Cardiac muscle cell (in vitro differentiated cells and primary cell): ENCODE data around the gene SNX25. TPM values are rescaled to one million over a fixed set of nuclear protein-coding genes. Genes with fewer than 3 reads are reported as not detected.
"Not testable (repeated sequence)": the region's sequence is repeated elsewhere in the genome, so short reads cannot be mapped to it uniquely, and the experiment has no call there.

Experiments used
- DNase-seq, 2 donors: peaks; one replicate each; pipeline versions ENCODE4 v3.0.0 to v3.0.0-alpha.2; 2010 to 2017; ENCODE audit warnings: low read depth in 1 of 2, low spot score in 1 of 2
- H3K27ac ChIP-seq: fragments of 200-600 bp; sonication (generic); 2 replicates; pipeline ENCODE4 v1.5.1; 2016
- H3K27me3 ChIP-seq: fragments of 200-600 bp; sonication (generic); 2 replicates; pipeline ENCODE4 v1.6.0; 2016; ENCODE audit warnings: control low read depth
- H3K36me3 ChIP-seq: fragments of 200-600 bp; sonication (generic); 2 replicates; pipeline ENCODE4 v1.5.1; 2016; ENCODE audit warnings: control low read depth
- H3K4me1 ChIP-seq: fragments of 200-600 bp; sonication (generic); 2 replicates; pipeline ENCODE4 v1.8.1; 2017; ENCODE audit warnings: low read depth, mild to moderate bottlenecking, mixed run types
- H3K4me3 ChIP-seq: fragments of 200-600 bp; sonication (generic); 2 replicates; pipeline ENCODE4 v1.5.1; 2016; ENCODE audit warnings: mild to moderate bottlenecking
- H3K9me3 ChIP-seq: fragments of 200-600 bp; sonication (generic); 2 replicates; pipeline ENCODE4 v1.5.1; 2017; ENCODE audit warnings: low read depth, mild to moderate bottlenecking, control low read depth
- polyA plus RNA-seq: library from polyadenylated mRNA; unstranded; fragments of >200 nt; fragmentation: Nextera tagmentation; extraction: Ambion mirVana; gene quantifications from 2 replicates; pipeline ENCODE4 v1.2.1, GENCODE V29; 2016
- total RNA-seq: library from RNA; depleted of rRNA; stranded (reverse); fragments of >200 nt; gene quantifications from 2 replicates; pipeline ENCODE4 v1.2.3, GENCODE V29; 2016
- TF ChIP-seq, protein P1 (sequence below): IDR thresholded peaks from 2 replicates; pipeline ENCODE4 v1.5.1; 2012; ENCODE audit warnings: low read depth, mild to moderate bottlenecking, low read length

Gene SNX25
- total and polyA plus RNA-seq, 2 experiments from 2014 or later, result 19.7 to 20.9 TPM

DNA sequence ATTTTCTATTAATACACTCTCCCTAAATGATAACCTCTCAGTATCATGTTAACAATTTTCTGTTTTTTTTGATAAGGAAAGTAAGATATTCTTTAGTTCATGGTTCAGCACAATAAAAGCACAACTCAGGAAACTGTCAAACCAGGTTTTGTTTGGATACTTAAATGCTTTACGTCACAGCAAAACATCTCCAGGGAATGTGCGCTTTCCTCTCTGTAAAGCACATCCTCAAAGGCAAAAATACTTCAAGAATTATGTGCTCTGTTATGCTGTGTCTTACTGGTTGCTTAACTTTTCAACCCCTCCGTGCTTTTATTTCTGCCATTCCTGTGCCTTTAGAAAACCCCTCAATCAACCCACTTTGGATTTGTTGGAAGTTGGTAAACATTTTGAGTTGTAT lies 27.8 kb downstream of the SNX25 start:
- Histone ChIP-seq H3K4me1 (peaks cover 2% of the 10 kb centered on the region), H3K36me3 (no peaks in the 10 kb centered on the region), H3K4me3 (no peak overlapping the region), H3K27me3 (no peaks in the 10 kb centered on the region), H3K9me3 (no peaks in the 10 kb centered on the region), H3K27ac (no peak overlapping the region)
- DNase-seq, result peak in 1 of 2 donors; percentile 43
- TF ChIP-seq, protein P1, sequence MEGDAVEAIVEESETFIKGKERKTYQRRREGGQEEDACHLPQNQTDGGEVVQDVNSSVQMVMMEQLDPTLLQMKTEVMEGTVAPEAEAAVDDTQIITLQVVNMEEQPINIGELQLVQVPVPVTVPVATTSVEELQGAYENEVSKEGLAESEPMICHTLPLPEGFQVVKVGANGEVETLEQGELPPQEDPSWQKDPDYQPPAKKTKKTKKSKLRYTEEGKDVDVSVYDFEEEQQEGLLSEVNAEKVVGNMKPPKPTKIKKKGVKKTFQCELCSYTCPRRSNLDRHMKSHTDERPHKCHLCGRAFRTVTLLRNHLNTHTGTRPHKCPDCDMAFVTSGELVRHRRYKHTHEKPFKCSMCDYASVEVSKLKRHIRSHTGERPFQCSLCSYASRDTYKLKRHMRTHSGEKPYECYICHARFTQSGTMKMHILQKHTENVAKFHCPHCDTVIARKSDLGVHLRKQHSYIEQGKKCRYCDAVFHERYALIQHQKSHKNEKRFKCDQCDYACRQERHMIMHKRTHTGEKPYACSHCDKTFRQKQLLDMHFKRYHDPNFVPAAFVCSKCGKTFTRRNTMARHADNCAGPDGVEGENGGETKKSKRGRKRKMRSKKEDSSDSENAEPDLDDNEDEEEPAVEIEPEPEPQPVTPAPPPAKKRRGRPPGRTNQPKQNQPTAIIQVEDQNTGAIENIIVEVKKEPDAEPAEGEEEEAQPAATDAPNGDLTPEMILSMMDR, result no peak

GRCh38 chr4:185238215-185238681 lies 28.9 kb downstream of the SNX25 start:
- no peak overlapping the region for H3K4me3 ChIP-seq
- TF ChIP-seq, protein P1, result no peak
- no peak overlapping the region for H3K27ac ChIP-seq
- peak in 1 of 2 donors; percentile 40 for DNase-seq
- no peaks in the 10 kb centered on the region for H3K9me3 ChIP-seq
- H3K27me3 ChIP-seq, result no peaks in the 10 kb centered on the region
- H3K36me3 ChIP-seq, result no peaks in the 10 kb centered on the region
- H3K4me1 ChIP-seq, result peaks cover 2% of the 10 kb centered on the region

- Histone ChIP-seq H3K9me3 (no peaks in the 10 kb centered on the region), H3K36me3 (no peaks in the 10 kb centered on the region), H3K27me3 (no peaks in the 10 kb centered on the region), H3K27ac (no peak overlapping the region), H3K4me1 (peaks cover 2% of the 10 kb centered on the region), H3K4me3 (no peak overlapping the region)
- no peak for DNase-seq
- TF ChIP-seq, protein P1, result no peak
These were observed 29.4 kb downstream of the SNX25 start for GRCh38 chr4:185238750-185239149.

GRCh38 chr4:185240486-185240885 lies 31.1 kb downstream of the SNX25 start:
- DNase-seq, H3K27me3 ChIP-seq, H3K36me3 ChIP-seq, H3K9me3 ChIP-seq, H3K4me3 ChIP-seq, H3K4me1 ChIP-seq, H3K27ac ChIP-seq: not testable (repeated sequence)

DNA sequence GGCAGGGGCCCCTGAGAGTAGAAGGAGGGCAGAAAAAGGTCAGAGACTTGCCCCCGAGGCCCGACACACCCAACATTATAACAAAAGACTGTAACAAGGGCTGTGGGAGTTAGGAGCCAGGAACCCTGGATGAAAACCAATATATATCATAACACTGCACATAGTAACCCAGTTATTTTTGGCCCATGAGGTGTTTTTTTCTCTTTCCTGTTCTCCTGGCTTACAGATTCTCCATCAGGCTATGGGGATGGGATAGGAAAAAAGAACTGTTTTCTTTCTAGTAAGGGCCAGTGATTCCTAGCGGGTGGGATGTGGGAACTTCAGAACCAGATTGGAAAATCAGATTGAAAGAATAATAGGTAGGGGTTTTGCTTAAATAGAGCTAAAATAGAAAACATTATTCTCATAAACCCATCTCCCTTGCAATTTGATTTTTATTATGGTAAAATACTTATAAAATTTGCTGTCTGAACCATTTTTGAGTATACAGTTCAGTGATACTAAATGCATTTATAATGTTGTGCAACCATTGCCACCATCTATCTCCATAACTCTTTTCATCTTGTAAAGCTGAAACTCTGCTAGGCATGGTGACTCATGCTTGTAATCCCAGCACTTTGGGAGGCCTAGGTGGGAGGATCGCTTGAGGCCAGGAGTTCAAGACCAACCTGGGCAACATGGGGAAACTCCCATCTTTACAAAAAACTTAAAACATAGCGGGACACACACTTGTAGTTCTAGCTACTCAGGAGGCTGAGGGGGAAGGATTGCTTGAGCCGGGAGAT lies 33.5 kb downstream of the SNX25 start:
- Histone ChIP-seq H3K4me3 (no peak overlapping the region), H3K9me3 (no peaks in the 10 kb centered on the region), H3K27me3 (no peaks in the 10 kb centered on the region), H3K4me1 (no peaks in the 10 kb centered on the region), H3K36me3 (no peaks in the 10 kb centered on the region), H3K27ac (no peak overlapping the region)
- TF ChIP-seq, protein P1, result no peak
- DNase-seq, result peak in 1 of 2 donors; percentile 42

DNA sequence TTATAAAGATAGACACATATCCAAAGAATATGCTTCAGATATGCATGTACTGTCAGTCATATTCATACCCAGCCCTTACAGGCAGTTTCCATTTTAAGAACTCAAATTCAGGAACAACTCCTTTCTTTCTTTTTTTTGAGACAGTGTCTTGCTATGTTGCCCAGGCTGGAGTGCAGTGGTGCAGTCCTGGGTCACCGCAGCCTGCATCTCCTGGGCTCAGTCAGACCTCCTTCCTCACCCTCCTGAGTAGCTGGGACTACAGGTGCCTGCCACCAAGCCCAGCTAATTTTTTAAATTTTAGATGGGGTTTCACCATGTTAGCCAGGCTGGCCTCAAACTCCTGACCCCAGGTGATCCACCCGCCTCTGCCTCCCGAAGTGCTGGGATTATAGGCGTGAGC lies 34.5 kb downstream of the SNX25 start:
- Histone ChIP-seq H3K27ac (no peak overlapping the region), H3K27me3 (no peaks in the 10 kb centered on the region), H3K9me3 (no peaks in the 10 kb centered on the region), H3K4me1 (no peaks in the 10 kb centered on the region), H3K4me3 (no peak overlapping the region), H3K36me3 (no peaks in the 10 kb centered on the region)
- DNase-seq, result no peak
- TF ChIP-seq, protein P1, result no peak
